SK-N-SH (cell line): ENCODE data around the gene NR1D2. TPM values are rescaled to one million over a fixed set of nuclear protein-coding genes. Genes with fewer than 3 reads are reported as not detected.

Experiments used
- CTCF ChIA-PET: fragments of 300-600, 350-600 bp; formaldehyde crosslinking; extraction: SDS; loops from one replicate; lab custom pipeline; 2021; lab: Yijun Ruan, JAX
- POLR2A ChIA-PET: fragments of 350-600 bp; sonication (Branson Sonifier 250); formaldehyde crosslinking; extraction: SDS; loops from one replicate; lab custom pipeline; 2020; ENCODE audit warnings: antibody characterized with exemption, inconsistent platforms; lab: Yijun Ruan, JAX
- DNase-seq: peaks from one replicate; pipeline ENCODE4 v3.0.0; 2012
- H2AFZ ChIP-seq: fragments of 200-600 bp; sonication (generic); 2 replicates; pipeline ENCODE4 v1.8.1; 2016; ENCODE audit warnings: antibody characterized with exemption, mild to moderate bottlenecking, low read depth
- H3F3A ChIP-seq: fragments of 200-600 bp; sonication (generic); replicated peaks from 2 replicates; pipeline ENCODE3; 2016; ENCODE audit warnings: antibody characterized with exemption, mild to moderate bottlenecking; ENCODE audit not compliant: insufficient read depth
- H3K27ac ChIP-seq, 2 experiments: fragments of 200-500 bp in 1 of 2; fragments of 200-600 bp in 1 of 2; sonication (Bioruptor generic) in 1 of 2; sonication (generic), shearing (Covaris generic) in 1 of 2; 2 replicates each; pipeline versions ENCODE4 v1.5.1 to v1.6.1; 2014 to 2016; ENCODE audit warnings: low read depth in 2 of 2, inconsistent platforms in 1 of 2, low read length in 1 of 2, mild to moderate bottlenecking in 1 of 2, mixed read lengths in 1 of 2
- H3K27me3 ChIP-seq: fragments of 200-600 bp; sonication (generic), shearing (Covaris generic); 2 replicates; pipeline ENCODE4 v1.6.1; 2016; ENCODE audit warnings: mixed run types; ENCODE audit not compliant: insufficient read depth
- H3K36me3 ChIP-seq, 2 experiments: fragments of 200-500 bp in 1 of 2; fragments of 200-600 bp in 1 of 2; sonication (Bioruptor generic) in 1 of 2; sonication (generic) in 1 of 2; replicated peaks in 1 of 2; 2 replicates each; pipeline versions ENCODE3 to v1.5.1; 2014 to 2016; ENCODE audit warnings: low read length in 1 of 2, mild to moderate bottlenecking in 1 of 2; ENCODE audit not compliant: insufficient read depth in 2 of 2, control insufficient read depth in 1 of 2
- H3K4me1 ChIP-seq, 2 experiments: fragments of 200-500 bp in 1 of 2; fragments of 200-600 bp in 1 of 2; sonication (Bioruptor generic) in 1 of 2; sonication (generic), shearing (Covaris generic) in 1 of 2; 2 replicates each; pipeline versions ENCODE4 v1.5.1 to v1.6.1; 2014 to 2016; ENCODE audit warnings: low read depth in 1 of 2, low read length in 1 of 2, mixed run types in 1 of 2; ENCODE audit not compliant: insufficient read depth in 2 of 2, control insufficient read depth in 1 of 2
- H3K4me2 ChIP-seq: fragments of 200-600 bp; sonication (generic), shearing (Covaris generic); 2 replicates; pipeline ENCODE4 v1.6.1; 2017; ENCODE audit warnings: mixed run types
- H3K4me3 ChIP-seq, 2 experiments: fragments of 200-500 bp in 1 of 2; fragments of 200-600 bp in 1 of 2; sonication (Bioruptor generic) in 1 of 2; sonication (generic), shearing (Covaris generic) in 1 of 2; 2 replicates each; pipeline versions ENCODE4 v1.5.1 to v1.8.1; 2014 to 2016; ENCODE audit warnings: low read depth in 2 of 2, inconsistent platforms in 1 of 2, low read length in 1 of 2, mild to moderate bottlenecking in 1 of 2, mixed read lengths in 1 of 2, moderate library complexity in 1 of 2
- H3K79me2 ChIP-seq: fragments of 200-600 bp; sonication (generic); 2 replicates; pipeline ENCODE4 v1.8.1; 2017; ENCODE audit warnings: mild to moderate bottlenecking; ENCODE audit not compliant: insufficient read depth
- H3K9ac ChIP-seq: fragments of 200-600 bp; sonication (generic); 2 replicates; pipeline ENCODE4 v1.6.1; 2017; ENCODE audit warnings: mixed run types
- H3K9me2 ChIP-seq: fragments of 200-600 bp; sonication (generic); 2 replicates; pipeline ENCODE4 v1.6.1; 2017; ENCODE audit warnings: mixed run types
- H3K9me3 ChIP-seq: fragments of 200-600 bp; sonication (generic); 2 replicates; pipeline ENCODE4 v1.6.1; 2017; ENCODE audit warnings: mixed run types, mild to moderate bottlenecking, moderate library complexity
- H4K20me1 ChIP-seq: fragments of 200-600 bp; sonication (generic); 2 replicates; pipeline ENCODE4 v1.6.1; 2017; ENCODE audit warnings: mild to moderate bottlenecking, mixed run types; ENCODE audit not compliant: insufficient read depth
- CHD2 ChIP-seq: fragments of 150-350 bp; IDR thresholded peaks from 2 replicates; pipeline ENCODE4 v1.6.1; 2018; ENCODE audit warnings: low read length; ENCODE audit not compliant: partially characterized antibody
- ELF1 ChIP-seq: IDR thresholded peaks from 2 replicates; pipeline ENCODE4 v1.4.0; 2012
- EP300 ChIP-seq, 2 experiments: IDR thresholded peaks; 2 replicates each; pipeline versions ENCODE4 v1.4.0 to v1.6.1; 2012; ENCODE audit warnings: borderline replicate concordance in 1 of 2, low read depth in 1 of 2, low read length in 1 of 2
- FOSL2 ChIP-seq: IDR thresholded peaks from 2 replicates; pipeline ENCODE4 v1.4.0; 2012; ENCODE audit warnings: low read depth, mild to moderate bottlenecking, moderate library complexity, borderline replicate concordance
- FOXJ3 ChIP-seq: sonication (generic); formaldehyde crosslinking; IDR thresholded peaks from 2 replicates; pipeline ENCODE4 v1.5.1; 2020; ENCODE audit warnings: mild to moderate bottlenecking, missing genetic modification reagents
- FOXM1 ChIP-seq: IDR thresholded peaks from 2 replicates; pipeline ENCODE4 v1.4.0; 2012; ENCODE audit warnings: low read depth, mild to moderate bottlenecking
- JUND ChIP-seq: IDR thresholded peaks from 2 replicates; pipeline ENCODE4 v1.4.0; 2012
- MEF2A ChIP-seq: IDR thresholded peaks from 2 replicates; pipeline ENCODE4 v1.4.0; 2012; ENCODE audit warnings: low read depth, borderline replicate concordance
- NFIC ChIP-seq: IDR thresholded peaks from 2 replicates; pipeline ENCODE4 v1.4.0; 2012; ENCODE audit warnings: borderline replicate concordance
- POLR2AphosphoS5 ChIP-seq: IDR thresholded peaks from 2 replicates; pipeline ENCODE4 v1.6.1; 2012; ENCODE audit warnings: low read depth, low read length
- RFX5 ChIP-seq: IDR thresholded peaks from 2 replicates; pipeline ENCODE4 v1.6.1; 2012; ENCODE audit warnings: mild to moderate bottlenecking, improper control_type of control experiment, low read length
- RXRA ChIP-seq: IDR thresholded peaks from 2 replicates; pipeline ENCODE4 v1.4.0; 2012; ENCODE audit warnings: low read depth, mild to moderate bottlenecking, borderline replicate concordance
- SIN3A ChIP-seq: IDR thresholded peaks from 2 replicates; pipeline ENCODE4 v1.6.1; 2012; ENCODE audit warnings: low read depth, mild to moderate bottlenecking, low read length, moderate library complexity, borderline replicate concordance
- SMC3 ChIP-seq: IDR thresholded peaks from 2 replicates; pipeline ENCODE4 v1.6.1; 2012; ENCODE audit warnings: low read depth, low read length, improper control_type of control experiment
- TEAD4 ChIP-seq: IDR thresholded peaks from 2 replicates; pipeline ENCODE4 v1.4.0; 2012; ENCODE audit warnings: mild to moderate bottlenecking, borderline replicate concordance; ENCODE audit not compliant: insufficient read depth
- YY1 ChIP-seq: IDR thresholded peaks from 2 replicates; pipeline ENCODE4 v1.4.0; 2012; ENCODE audit warnings: low read depth, mild to moderate bottlenecking
- WGBS: methylation state at CpG from one replicate; pipeline ENCODE4 v1.1.6; 2017; ENCODE audit warnings: low lambda C conversion rate; 5-methylcytosine and 5-hydroxymethylcytosine counted together
- polyA plus RNA-seq, 3 experiments: library from polyadenylated mRNA; depleted of rRNA; stranded (reverse); fragments of >200 nt; gene quantifications; 2 replicates each; pipeline ENCODE4 v1.2.3, GENCODE V29; 2012
- TF ChIP-seq, protein P1 (sequence below): fragments of 150-350 bp; IDR thresholded peaks from 2 replicates; pipeline ENCODE4 v1.6.1; 2017; ENCODE audit warnings: antibody characterized with exemption, low read length, low read depth, borderline replicate concordance
- TF ChIP-seq, protein P2 (sequence below): IDR thresholded peaks from 2 replicates; pipeline ENCODE4 v1.4.0; 2012; ENCODE audit warnings: low read depth, borderline replicate concordance
- TF ChIP-seq, protein P3 (sequence below): IDR thresholded peaks from 2 replicates; pipeline ENCODE4 v1.4.0; 2012; ENCODE audit warnings: low read depth
- TF ChIP-seq, protein P4 (sequence below): IDR thresholded peaks from 2 replicates; pipeline ENCODE4 v1.6.1; 2012; ENCODE audit warnings: mild to moderate bottlenecking, low read depth, low read length, moderate library complexity
- TF ChIP-seq, protein P5 (sequence below): IDR thresholded peaks from 2 replicates; pipeline ENCODE4; 2012
- TF ChIP-seq, protein P6 (sequence below): fragments of 150-350 bp; IDR thresholded peaks from 2 replicates; pipeline ENCODE4 v1.6.1; 2016; ENCODE audit warnings: mild to moderate bottlenecking, low read depth, low read length

NR1D2 gene
- polyA plus RNA-seq, 1 of the 3 experiments (the other 2 are of a cell fraction) = 12.0 TPM

DNA sequence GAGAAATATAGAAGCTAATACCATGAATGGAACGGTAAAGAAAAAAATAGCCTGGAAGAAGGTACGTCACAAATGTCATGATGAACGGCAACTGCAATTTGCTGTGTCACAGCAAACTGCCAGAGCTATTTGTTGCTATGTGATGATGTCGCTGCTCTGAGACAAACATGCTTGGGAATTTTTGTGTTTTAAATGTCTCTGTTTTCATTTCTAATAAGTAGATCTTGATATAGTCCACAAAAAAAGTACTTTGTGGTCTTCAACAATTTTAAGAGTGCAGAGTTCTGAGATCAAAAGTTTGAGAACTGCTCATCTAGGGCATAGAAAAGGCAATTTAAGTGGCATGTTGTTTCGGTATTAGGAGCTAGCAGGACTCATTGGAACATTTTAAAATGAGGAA, 4.3 kb upstream of the NR1D2 start:
- Histone ChIP-seq H3K9me3 (no peaks in the 10 kb centered on the region), H3K4me1 (peaks cover 0 to 7% of the 10 kb centered on the region in 2 experiments; a peak in 2 of 4 replicates), H2AFZ (no peak overlapping the region), H3F3A (peaks cover 3% of the 10 kb centered on the region), H3K27ac (no peak overlapping the region), H3K79me2 (no peaks in the 10 kb centered on the region), H3K4me3 (no peak overlapping the region), H3K27me3 (no peaks in the 10 kb centered on the region), H3K36me3 (no peaks in the 10 kb centered on the region), H3K9ac (no peak overlapping the region), H4K20me1 (no peaks in the 10 kb centered on the region), H3K4me2 (no peak overlapping the region), H3K9me2 (no peaks in the 10 kb centered on the region)
- 87% methylated on average over 5 of the region's 5 CpGs for WGBS
- TF ChIP-seq ELF1 (no peak), FOXJ3 (no peak), RFX5 (no peak), JUND (no peak), YY1 (no peak), FOSL2 (no peak), POLR2AphosphoS5 (no peak), EP300 (IDR thresholded peaks at IDR 0.05; ENCODE audit: borderline replicate concordance in 1 of 2, low read depth in 1 of 2, low read length in 1 of 2) (no peak), SIN3A (no peak), CHD2 (no peak), MEF2A (no peak), SMC3 (no peak)
- TF ChIP-seq, protein P1, sequence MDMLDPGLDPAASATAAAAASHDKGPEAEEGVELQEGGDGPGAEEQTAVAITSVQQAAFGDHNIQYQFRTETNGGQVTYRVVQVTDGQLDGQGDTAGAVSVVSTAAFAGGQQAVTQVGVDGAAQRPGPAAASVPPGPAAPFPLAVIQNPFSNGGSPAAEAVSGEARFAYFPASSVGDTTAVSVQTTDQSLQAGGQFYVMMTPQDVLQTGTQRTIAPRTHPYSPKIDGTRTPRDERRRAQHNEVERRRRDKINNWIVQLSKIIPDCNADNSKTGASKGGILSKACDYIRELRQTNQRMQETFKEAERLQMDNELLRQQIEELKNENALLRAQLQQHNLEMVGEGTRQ = no peak
- TF ChIP-seq, protein P2, sequence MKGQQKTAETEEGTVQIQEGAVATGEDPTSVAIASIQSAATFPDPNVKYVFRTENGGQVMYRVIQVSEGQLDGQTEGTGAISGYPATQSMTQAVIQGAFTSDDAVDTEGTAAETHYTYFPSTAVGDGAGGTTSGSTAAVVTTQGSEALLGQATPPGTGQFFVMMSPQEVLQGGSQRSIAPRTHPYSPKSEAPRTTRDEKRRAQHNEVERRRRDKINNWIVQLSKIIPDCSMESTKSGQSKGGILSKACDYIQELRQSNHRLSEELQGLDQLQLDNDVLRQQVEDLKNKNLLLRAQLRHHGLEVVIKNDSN = no peak
- TF ChIP-seq, protein P3, sequence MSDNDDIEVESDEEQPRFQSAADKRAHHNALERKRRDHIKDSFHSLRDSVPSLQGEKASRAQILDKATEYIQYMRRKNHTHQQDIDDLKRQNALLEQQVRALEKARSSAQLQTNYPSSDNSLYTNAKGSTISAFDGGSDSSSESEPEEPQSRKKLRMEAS = no peak
- CTCF ChIA-PET = no interaction called here
- POLR2A ChIA-PET = interaction anchor here (2.2 kb wide), 1 partner anchor 24 kb away, joined by 6 read pairs; the partner anchor contains the start of genes NKIRAS1 and RPL15
- no peak for DNase-seq

DNA sequence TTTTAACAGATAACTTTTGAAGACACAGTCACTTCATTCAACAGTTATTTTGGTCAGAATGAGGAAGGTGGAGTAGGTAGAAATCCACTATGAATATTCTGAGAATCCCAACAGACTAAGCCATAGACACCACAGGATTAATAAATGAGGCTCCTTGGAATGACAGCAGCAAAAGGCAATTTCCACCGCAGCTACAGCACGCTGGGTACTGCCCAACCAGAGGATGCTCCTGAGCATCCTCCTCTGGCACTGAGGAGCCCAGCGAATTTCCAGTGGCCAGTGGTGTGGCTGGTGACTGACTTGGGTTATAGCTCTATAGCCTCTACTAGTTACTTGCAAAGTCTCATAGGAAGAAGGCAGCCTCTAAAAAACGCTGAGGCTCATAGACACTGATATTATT, 3.6 kb upstream of the NR1D2 start:
- Histone ChIP-seq H3K36me3 (peaks cover 0 to 3% of the 10 kb centered on the region in 2 experiments), H3K9ac (no peak overlapping the region), H3K4me3 (no peak overlapping the region), H3K27ac (no peak overlapping the region), H3K4me1 (peaks cover 0 to 8% of the 10 kb centered on the region in 2 experiments; a peak in 3 of 4 replicates), H2AFZ (no peak overlapping the region), H4K20me1 (peaks cover 4% of the 10 kb centered on the region), H3K27me3 (no peaks in the 10 kb centered on the region), H3F3A (peaks cover 4% of the 10 kb centered on the region), H3K9me3 (no peaks in the 10 kb centered on the region), H3K9me2 (no peaks in the 10 kb centered on the region), H3K4me2 (no peak overlapping the region), H3K79me2 (peaks cover 5% of the 10 kb centered on the region)
- CTCF ChIA-PET = no interaction called here
- WGBS = 72% methylated on average over 4 of the region's 4 CpGs
- DNase-seq = no peak
- POLR2A ChIA-PET = interaction anchor here (2.2 kb wide), 1 partner anchor 24 kb away, joined by 6 read pairs; the partner anchor contains the start of genes NKIRAS1 and RPL15
- TF ChIP-seq CHD2 (no peak), NFIC (no peak), TEAD4 (no peak), FOXJ3 (no peak), RXRA (no peak), FOXM1 (no peak), POLR2AphosphoS5 (no peak)
- TF ChIP-seq, protein P4, sequence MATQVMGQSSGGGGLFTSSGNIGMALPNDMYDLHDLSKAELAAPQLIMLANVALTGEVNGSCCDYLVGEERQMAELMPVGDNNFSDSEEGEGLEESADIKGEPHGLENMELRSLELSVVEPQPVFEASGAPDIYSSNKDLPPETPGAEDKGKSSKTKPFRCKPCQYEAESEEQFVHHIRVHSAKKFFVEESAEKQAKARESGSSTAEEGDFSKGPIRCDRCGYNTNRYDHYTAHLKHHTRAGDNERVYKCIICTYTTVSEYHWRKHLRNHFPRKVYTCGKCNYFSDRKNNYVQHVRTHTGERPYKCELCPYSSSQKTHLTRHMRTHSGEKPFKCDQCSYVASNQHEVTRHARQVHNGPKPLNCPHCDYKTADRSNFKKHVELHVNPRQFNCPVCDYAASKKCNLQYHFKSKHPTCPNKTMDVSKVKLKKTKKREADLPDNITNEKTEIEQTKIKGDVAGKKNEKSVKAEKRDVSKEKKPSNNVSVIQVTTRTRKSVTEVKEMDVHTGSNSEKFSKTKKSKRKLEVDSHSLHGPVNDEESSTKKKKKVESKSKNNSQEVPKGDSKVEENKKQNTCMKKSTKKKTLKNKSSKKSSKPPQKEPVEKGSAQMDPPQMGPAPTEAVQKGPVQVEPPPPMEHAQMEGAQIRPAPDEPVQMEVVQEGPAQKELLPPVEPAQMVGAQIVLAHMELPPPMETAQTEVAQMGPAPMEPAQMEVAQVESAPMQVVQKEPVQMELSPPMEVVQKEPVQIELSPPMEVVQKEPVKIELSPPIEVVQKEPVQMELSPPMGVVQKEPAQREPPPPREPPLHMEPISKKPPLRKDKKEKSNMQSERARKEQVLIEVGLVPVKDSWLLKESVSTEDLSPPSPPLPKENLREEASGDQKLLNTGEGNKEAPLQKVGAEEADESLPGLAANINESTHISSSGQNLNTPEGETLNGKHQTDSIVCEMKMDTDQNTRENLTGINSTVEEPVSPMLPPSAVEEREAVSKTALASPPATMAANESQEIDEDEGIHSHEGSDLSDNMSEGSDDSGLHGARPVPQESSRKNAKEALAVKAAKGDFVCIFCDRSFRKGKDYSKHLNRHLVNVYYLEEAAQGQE = no peak
- TF ChIP-seq, protein P5, sequence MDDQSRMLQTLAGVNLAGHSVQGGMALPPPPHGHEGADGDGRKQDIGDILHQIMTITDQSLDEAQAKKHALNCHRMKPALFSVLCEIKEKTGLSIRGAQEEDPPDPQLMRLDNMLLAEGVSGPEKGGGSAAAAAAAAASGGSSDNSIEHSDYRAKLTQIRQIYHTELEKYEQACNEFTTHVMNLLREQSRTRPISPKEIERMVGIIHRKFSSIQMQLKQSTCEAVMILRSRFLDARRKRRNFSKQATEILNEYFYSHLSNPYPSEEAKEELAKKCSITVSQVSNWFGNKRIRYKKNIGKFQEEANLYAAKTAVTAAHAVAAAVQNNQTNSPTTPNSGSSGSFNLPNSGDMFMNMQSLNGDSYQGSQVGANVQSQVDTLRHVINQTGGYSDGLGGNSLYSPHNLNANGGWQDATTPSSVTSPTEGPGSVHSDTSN = no peak
- TF ChIP-seq, protein P6, sequence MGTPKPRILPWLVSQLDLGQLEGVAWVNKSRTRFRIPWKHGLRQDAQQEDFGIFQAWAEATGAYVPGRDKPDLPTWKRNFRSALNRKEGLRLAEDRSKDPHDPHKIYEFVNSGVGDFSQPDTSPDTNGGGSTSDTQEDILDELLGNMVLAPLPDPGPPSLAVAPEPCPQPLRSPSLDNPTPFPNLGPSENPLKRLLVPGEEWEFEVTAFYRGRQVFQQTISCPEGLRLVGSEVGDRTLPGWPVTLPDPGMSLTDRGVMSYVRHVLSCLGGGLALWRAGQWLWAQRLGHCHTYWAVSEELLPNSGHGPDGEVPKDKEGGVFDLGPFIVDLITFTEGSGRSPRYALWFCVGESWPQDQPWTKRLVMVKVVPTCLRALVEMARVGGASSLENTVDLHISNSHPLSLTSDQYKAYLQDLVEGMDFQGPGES = no peak
